ENCODE results near the gene FNBP1. TPM values are rescaled to one million over a fixed set of nuclear protein-coding genes. Genes with fewer than 3 reads are reported as not detected.

The FNBP1 gene
- total and polyA plus RNA-seq, 2 donors (not counting 1 experiment from before 2014, with no cell fraction given): 20.8 to 44.3 TPM

DNA sequence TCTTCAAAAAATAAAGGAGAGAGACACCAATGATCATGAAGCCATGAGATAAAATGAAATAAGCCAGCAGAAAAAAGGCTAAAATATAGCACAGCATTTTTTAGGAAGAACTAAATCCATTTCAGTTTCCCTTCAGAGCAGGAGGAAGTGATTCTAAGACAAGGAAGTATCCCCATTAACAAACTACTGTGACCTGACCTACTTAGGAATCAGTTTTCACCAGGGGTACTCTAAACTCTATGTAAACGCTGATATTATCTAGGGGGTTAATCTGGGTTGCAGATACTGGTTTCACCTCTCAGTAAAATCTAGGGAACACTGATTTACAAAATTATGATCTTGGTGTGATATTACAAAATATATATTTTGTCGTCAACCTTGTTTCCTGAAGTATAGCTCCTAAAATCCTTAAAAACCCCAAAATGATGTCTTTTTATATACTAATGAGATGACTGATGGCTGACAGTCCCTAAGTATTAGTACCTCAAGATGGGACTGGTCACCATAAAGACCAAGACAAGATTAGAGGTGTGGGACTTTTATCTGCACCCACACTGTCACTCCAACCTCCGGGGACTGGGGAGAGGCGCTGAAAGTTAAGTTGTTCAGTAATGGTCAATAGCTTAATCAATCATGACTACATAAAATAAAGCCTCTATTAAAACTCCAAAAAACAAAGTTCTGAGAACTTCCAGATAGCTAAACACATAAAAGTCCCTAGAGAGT lies 2.9 kb upstream of the FNBP1 start:
- Histone ChIP-seq H3K4me1 (ENCODE audit: control insufficient read depth, extremely low read depth, insufficient read depth, low read length) (peaks cover 3% of the 10 kb centered on the region), H3K36me3 (ENCODE audit: control insufficient read depth, insufficient read depth, low read length) (no peaks in the 10 kb centered on the region), H3K9ac (ENCODE audit: insufficient read depth, low read length) (no peak overlapping the region), H4K20me1 (ENCODE audit: control insufficient read depth, extremely low read depth, insufficient read depth, low read length) (no peaks in the 10 kb centered on the region), H3K4me3 (replicated peaks in 1 of 4; ENCODE audit: control extremely low read depth in 1 of 4, insufficient read depth in 1 of 4, low read depth in 3 of 4, low read length in 4 of 4) (no peak overlapping the region), H3K4me2 (ENCODE audit: extremely low read depth, insufficient read depth, low read length) (no peak overlapping the region), H3K27me3 (ENCODE audit: control insufficient read depth, insufficient read depth, low read length) (no peaks in the 10 kb centered on the region), H2AFZ (ENCODE audit: low read length) (no peak overlapping the region), H3K27ac (ENCODE audit: insufficient read depth, low read length) (no peak overlapping the region), H3K9me3 (ENCODE audit: control insufficient read depth, insufficient read depth, low read depth, low read length) (no peaks in the 10 kb centered on the region), H3K79me2 (ENCODE audit: control insufficient read depth, insufficient read depth, low read length) (peaks cover 15% of the 10 kb centered on the region)
- no peak for DNase-seq (ENCODE audit: low read depth in 2 of 2)
- TF ChIP-seq, protein P1, sequence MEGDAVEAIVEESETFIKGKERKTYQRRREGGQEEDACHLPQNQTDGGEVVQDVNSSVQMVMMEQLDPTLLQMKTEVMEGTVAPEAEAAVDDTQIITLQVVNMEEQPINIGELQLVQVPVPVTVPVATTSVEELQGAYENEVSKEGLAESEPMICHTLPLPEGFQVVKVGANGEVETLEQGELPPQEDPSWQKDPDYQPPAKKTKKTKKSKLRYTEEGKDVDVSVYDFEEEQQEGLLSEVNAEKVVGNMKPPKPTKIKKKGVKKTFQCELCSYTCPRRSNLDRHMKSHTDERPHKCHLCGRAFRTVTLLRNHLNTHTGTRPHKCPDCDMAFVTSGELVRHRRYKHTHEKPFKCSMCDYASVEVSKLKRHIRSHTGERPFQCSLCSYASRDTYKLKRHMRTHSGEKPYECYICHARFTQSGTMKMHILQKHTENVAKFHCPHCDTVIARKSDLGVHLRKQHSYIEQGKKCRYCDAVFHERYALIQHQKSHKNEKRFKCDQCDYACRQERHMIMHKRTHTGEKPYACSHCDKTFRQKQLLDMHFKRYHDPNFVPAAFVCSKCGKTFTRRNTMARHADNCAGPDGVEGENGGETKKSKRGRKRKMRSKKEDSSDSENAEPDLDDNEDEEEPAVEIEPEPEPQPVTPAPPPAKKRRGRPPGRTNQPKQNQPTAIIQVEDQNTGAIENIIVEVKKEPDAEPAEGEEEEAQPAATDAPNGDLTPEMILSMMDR (conservative IDR thresholded peaks at IDR 0.05 in 1 of 2, IDR thresholded peaks at IDR 0.05 in 1 of 2; ENCODE audit: low read depth in 1 of 2, low read length in 2 of 2): no peak
- no peak for TF ChIP-seq EZH2 (IDR thresholded peaks at IDR 0.05; ENCODE audit: low read length, missing control alignments)

DNA sequence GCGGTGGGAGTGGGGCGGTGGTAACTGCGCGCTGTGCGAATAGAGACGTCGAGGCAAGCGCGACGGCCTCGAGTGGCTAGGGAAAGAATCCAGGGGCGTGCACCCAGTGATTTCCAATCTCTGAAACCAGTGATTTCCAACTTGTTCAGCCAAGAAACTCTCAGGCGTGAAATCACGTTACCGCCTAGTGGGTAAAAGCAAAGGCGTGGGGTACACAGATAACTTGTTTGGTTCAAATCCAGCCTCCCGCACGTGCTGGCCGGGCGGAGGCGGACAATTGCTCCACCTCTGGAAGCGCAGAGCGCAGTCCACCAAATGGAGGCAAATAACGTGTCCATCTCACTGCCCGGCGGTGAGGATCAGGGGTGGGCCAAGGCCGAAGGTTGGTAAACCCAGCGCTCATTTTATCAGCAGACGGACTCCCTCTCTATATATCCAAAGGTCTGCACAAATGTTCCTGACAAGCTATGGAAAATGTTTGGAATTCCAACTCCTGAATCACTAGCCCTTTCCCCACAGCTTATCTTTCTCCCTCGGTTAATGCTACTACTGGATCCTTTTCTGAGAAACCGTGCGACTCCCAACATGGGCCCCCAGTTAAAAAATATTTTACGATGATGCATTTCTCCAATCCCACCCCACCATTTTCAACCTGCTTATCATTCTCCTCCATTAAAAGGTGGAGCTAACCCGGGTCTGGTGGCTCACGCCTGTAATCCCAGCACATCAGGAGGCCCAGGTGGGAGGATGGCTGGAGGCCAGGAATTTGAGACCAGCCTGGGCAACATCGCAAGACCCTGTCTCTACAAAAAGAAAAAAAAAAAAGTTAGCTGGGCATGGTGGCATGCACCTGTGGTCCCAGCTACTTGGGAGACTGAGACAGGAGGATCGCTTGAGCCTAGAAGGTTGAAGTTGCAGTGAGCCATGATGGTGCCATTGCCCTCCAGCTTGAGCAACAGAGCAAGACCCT lies 950 bp upstream of the FNBP1 start:
- no peaks in the 10 kb centered on the region for H4K20me1 ChIP-seq (ENCODE audit: control insufficient read depth, extremely low read depth, insufficient read depth, low read length)
- peak overlapping the region; percentile 66 for H3K27ac ChIP-seq (ENCODE audit: insufficient read depth, low read length)
- H3K9me3 ChIP-seq (ENCODE audit: control insufficient read depth, insufficient read depth, low read depth, low read length): no peaks in the 10 kb centered on the region
- H3K79me2 ChIP-seq (ENCODE audit: control insufficient read depth, insufficient read depth, low read length): peaks cover 32% of the 10 kb centered on the region
- peak; percentile 69 to 78 for DNase-seq (ENCODE audit: low read depth in 2 of 2)
- H3K36me3 ChIP-seq (ENCODE audit: control insufficient read depth, insufficient read depth, low read length): no peaks in the 10 kb centered on the region
- TF ChIP-seq, protein P1 (conservative IDR thresholded peaks at IDR 0.05 in 1 of 2, IDR thresholded peaks at IDR 0.05 in 1 of 2; ENCODE audit: low read depth in 1 of 2, low read length in 2 of 2): peak in 1 of 2 donors; percentile 33
- no peak for TF ChIP-seq EZH2 (IDR thresholded peaks at IDR 0.05; ENCODE audit: low read length, missing control alignments)
- peak overlapping the region; percentile 60 for H3K9ac ChIP-seq (ENCODE audit: insufficient read depth, low read length)
- H3K4me2 ChIP-seq (ENCODE audit: extremely low read depth, insufficient read depth, low read length): peak overlapping the region; percentile 87
- H2AFZ ChIP-seq (ENCODE audit: low read length): peak overlapping the region; percentile 38
- peaks cover 3% of the 10 kb centered on the region for H3K4me1 ChIP-seq (ENCODE audit: control insufficient read depth, extremely low read depth, insufficient read depth, low read length)
- H3K4me3 ChIP-seq (replicated peaks in 1 of 4; ENCODE audit: control extremely low read depth in 1 of 4, insufficient read depth in 1 of 4, low read depth in 3 of 4, low read length in 4 of 4): peak overlapping the region; percentile 43 to 90 (median 68)
- no peaks in the 10 kb centered on the region for H3K27me3 ChIP-seq (ENCODE audit: control insufficient read depth, insufficient read depth, low read length)

DNA sequence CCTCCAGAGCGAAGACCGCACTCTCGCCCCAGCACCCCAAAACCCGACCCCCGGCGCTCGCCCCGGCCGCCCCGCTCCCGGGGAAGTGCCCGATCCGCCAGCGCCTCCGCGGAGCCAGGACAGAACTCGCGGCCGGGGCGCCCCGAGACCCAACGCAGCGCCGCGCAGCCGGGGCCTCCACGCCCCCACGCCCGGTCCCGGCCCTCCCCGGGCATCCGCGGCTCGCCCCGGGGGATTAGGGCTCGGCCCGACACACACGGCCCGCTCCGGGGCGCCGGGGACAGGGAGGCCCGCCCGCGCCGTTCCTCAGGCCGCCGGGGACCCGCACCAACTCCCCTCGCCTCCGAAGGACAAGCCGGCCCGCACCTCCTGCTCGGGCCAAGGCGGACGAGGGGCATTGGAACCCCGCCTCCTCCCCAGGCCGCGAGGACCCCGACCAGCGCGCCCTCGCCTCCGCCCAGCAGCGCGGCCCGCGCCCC lies 544 bp downstream of the FNBP1 start:
- no peak for TF ChIP-seq EZH2 (IDR thresholded peaks at IDR 0.05; ENCODE audit: low read length, missing control alignments)
- TF ChIP-seq, protein P1 (conservative IDR thresholded peaks at IDR 0.05 in 1 of 2, IDR thresholded peaks at IDR 0.05 in 1 of 2; ENCODE audit: low read depth in 1 of 2, low read length in 2 of 2): no peak
- DNase-seq (ENCODE audit: low read depth in 2 of 2): peak in 1 of 2 donors; percentile 17
- H3K79me2 ChIP-seq (ENCODE audit: control insufficient read depth, insufficient read depth, low read length): peaks cover 41% of the 10 kb centered on the region

More for the DNA sequence above, 544 bp downstream of the FNBP1 start:
- peak overlapping the region; percentile 74 for H3K27ac ChIP-seq (ENCODE audit: insufficient read depth, low read length)
- no peaks in the 10 kb centered on the region for H3K27me3 ChIP-seq (ENCODE audit: control insufficient read depth, insufficient read depth, low read length)
- H3K4me1 ChIP-seq (ENCODE audit: control insufficient read depth, extremely low read depth, insufficient read depth, low read length): peaks cover 3% of the 10 kb centered on the region
- peak overlapping the region; percentile 83 to 90 (median 88) for H3K4me3 ChIP-seq (replicated peaks in 1 of 4; ENCODE audit: control extremely low read depth in 1 of 4, insufficient read depth in 1 of 4, low read depth in 3 of 4, low read length in 4 of 4)
- H3K9me3 ChIP-seq (ENCODE audit: control insufficient read depth, insufficient read depth, low read depth, low read length): no peaks in the 10 kb centered on the region
- H4K20me1 ChIP-seq (ENCODE audit: control insufficient read depth, extremely low read depth, insufficient read depth, low read length): no peaks in the 10 kb centered on the region
- no peaks in the 10 kb centered on the region for H3K36me3 ChIP-seq (ENCODE audit: control insufficient read depth, insufficient read depth, low read length)
- H2AFZ ChIP-seq (ENCODE audit: low read length): peak overlapping the region; percentile 20
- H3K9ac ChIP-seq (ENCODE audit: insufficient read depth, low read length): peak overlapping the region; percentile 76
- H3K4me2 ChIP-seq (ENCODE audit: extremely low read depth, insufficient read depth, low read length): no peak overlapping the region

Data from fibroblast of lung (primary cell).